GM12878 (cell line): ENCODE measurements around the gene GABRP. TPM values are rescaled to one million over a fixed set of nuclear protein-coding genes. Genes with fewer than 3 reads are reported as not detected.

Experiments used
- ATAC-seq: fragments of 200-7000 bp; cut with Tn5 transposase; 3 replicates; pipeline ENCODE4 v1.9.1; 2020; ENCODE audit warnings: mild to moderate bottlenecking, moderate library complexity
- BruUV-seq: library from RNA; stranded (reverse); fragments of 400-500 nt; replicated peaks from 2 replicates; lab custom pipeline; 2021; lab: Mats Ljungman, UMichigan
- CTCF ChIA-PET: fragments of 300-600 bp; sonication (Branson Sonifier 250); formaldehyde crosslinking; extraction: SDS; loops from one replicate; lab custom pipeline; 2021; ENCODE audit warnings: inconsistent platforms; lab: Yijun Ruan, JAX
- POLR2A ChIA-PET: fragments of 350-600 bp; formaldehyde crosslinking; extraction: SDS; loops from one replicate; lab custom pipeline; 2021; ENCODE audit warnings: inconsistent platforms; lab: Charles Lee
- RAD21 ChIA-PET: fragments of 300-600 bp; sonication (Branson Sonifier 250); formaldehyde crosslinking; loops from one replicate; lab custom pipeline; 2023; ENCODE audit warnings: antibody characterized with exemption; ENCODE audit not compliant: unreplicated experiment; lab: Charles Lee
- SMC1A ChIA-PET: fragments of 300-600 bp; sonication (Branson Sonifier 250); formaldehyde crosslinking; loops from one replicate; lab custom pipeline; 2023; ENCODE audit not compliant: unreplicated experiment, uncharacterized antibody; lab: Charles Lee
- DNase-seq: peaks from one replicate; pipeline ENCODE4 v3.0.0-alpha.2; 2011; ENCODE audit warnings: low read depth, low spot score
- FAIRE-seq: peaks from 3 replicates; lab custom pipeline; 2011; peaks lifted over from hg19 to GRCh38; lab: Jason Lieb, UNC
- H2AFZ ChIP-seq: 2 replicates; pipeline ENCODE4 v1.6.0; 2011; ENCODE audit warnings: low read depth, low read length, control low read depth; ENCODE audit not compliant: control insufficient read depth
- H3K27ac ChIP-seq: 2 replicates; pipeline ENCODE4 v1.5.1; 2011; ENCODE audit warnings: control low read depth; ENCODE audit not compliant: control insufficient read depth, insufficient read depth
- H3K27me3 ChIP-seq, 2 experiments: replicated peaks in 1 of 2; 2 replicates each; pipeline versions ENCODE4 v1.6.0 to v1.6.1; 2011; ENCODE audit warnings: low read length in 1 of 2; ENCODE audit not compliant: control insufficient read depth in 2 of 2, insufficient read depth in 2 of 2
- H3K36me3 ChIP-seq, 2 experiments: 2 replicates each; pipeline ENCODE4 v1.5.1; 2011; ENCODE audit warnings: low read length in 1 of 2; ENCODE audit not compliant: control insufficient read depth in 2 of 2, insufficient read depth in 2 of 2
- H3K4me1 ChIP-seq: 2 replicates; pipeline ENCODE4 v1.6.1; 2011; ENCODE audit warnings: mild to moderate bottlenecking, low read length, moderate library complexity, mixed read lengths; ENCODE audit not compliant: control insufficient read depth, insufficient read depth
- H3K4me2 ChIP-seq: 2 replicates; pipeline ENCODE4 v1.6.0; 2011; ENCODE audit warnings: control low read depth; ENCODE audit not compliant: control insufficient read depth, insufficient read depth
- H3K4me3 ChIP-seq: fragments of 200-600 bp; sonication (generic); 2 replicates; pipeline ENCODE4 v1.5.1; 2016
- H3K79me2 ChIP-seq: 2 replicates; pipeline ENCODE4 v1.6.0; 2011; ENCODE audit warnings: low read length; ENCODE audit not compliant: control insufficient read depth, insufficient read depth
- H3K9ac ChIP-seq: 2 replicates; pipeline ENCODE4 v1.8.0; 2011; ENCODE audit warnings: low read length, control low read depth, mixed read lengths; ENCODE audit not compliant: control insufficient read depth, insufficient read depth
- H3K9me3 ChIP-seq: replicated peaks from 3 replicates; pipeline ENCODE4 v1.5.1; 2011; ENCODE audit warnings: mild to moderate bottlenecking, low read length; ENCODE audit not compliant: control insufficient read depth, insufficient read depth
- H4K20me1 ChIP-seq: 2 replicates; pipeline ENCODE4 v1.6.0; 2011; ENCODE audit not compliant: control insufficient read depth, insufficient read depth
- BACH1 ChIP-seq: fragments of 450-650 bp; IDR thresholded peaks from 2 replicates; pipeline ENCODE4 v1.6.1; 2017; ENCODE audit warnings: mild to moderate bottlenecking, borderline replicate concordance
- CBX3 ChIP-seq: fragments of 200-600 bp; sonication (generic); IDR thresholded peaks from 2 replicates; pipeline ENCODE4 v1.6.1; 2016; ENCODE audit warnings: low read depth, borderline replicate concordance
- CBX5 ChIP-seq: sonication (generic); IDR thresholded peaks from 2 replicates; pipeline ENCODE4 v1.6.1; 2016; ENCODE audit warnings: low read depth, moderate library complexity, mild to moderate bottlenecking, inconsistent platforms
- EZH2 ChIP-seq: IDR thresholded peaks from 2 replicates; pipeline ENCODE4 v1.6.1; 2012; ENCODE audit warnings: low read depth, mild to moderate bottlenecking, control low read depth, inconsistent platforms, low read length, borderline replicate concordance; ENCODE audit not compliant: control insufficient read depth
- FOS ChIP-seq: IDR thresholded peaks from 3 replicates; pipeline ENCODE4 v1.6.1; 2011; ENCODE audit warnings: borderline replicate concordance; ENCODE audit not compliant: insufficient read length; ENCODE audit errors: extremely low read depth
- HDAC6 ChIP-seq: fragments of 200-600 bp; sonication (generic); IDR thresholded peaks from one replicate; pipeline ENCODE4 v1.8.0; 2017; ENCODE audit warnings: antibody characterized with exemption; ENCODE audit not compliant: unreplicated experiment
- NR2F1 ChIP-seq: fragments of 450-650 bp; conservative IDR thresholded peaks from 2 replicates; pipeline ENCODE4 v1.6.1; 2017; ENCODE audit warnings: mild to moderate bottlenecking
- PAX8 ChIP-seq: fragments of 450-650 bp; IDR thresholded peaks from 2 replicates; pipeline ENCODE4 v1.6.1; 2017; ENCODE audit warnings: mild to moderate bottlenecking, moderate library complexity
- TCF12 ChIP-seq: IDR thresholded peaks from 2 replicates; pipeline ENCODE4 v1.6.1; 2011; ENCODE audit warnings: low read depth, mild to moderate bottlenecking, low read length
- ZBED1 ChIP-seq: IDR thresholded peaks from 2 replicates; pipeline ENCODE4 v1.6.1; 2016; ENCODE audit warnings: borderline replicate concordance
- ZNF274 ChIP-seq: IDR thresholded peaks from one replicate; pipeline ENCODE4 v1.8.0; 2011; ENCODE audit not compliant: insufficient read length, insufficient read depth
- ZNF384 ChIP-seq: IDR thresholded peaks from 2 replicates; pipeline ENCODE4 v1.6.1; 2012; ENCODE audit warnings: low read depth, mild to moderate bottlenecking, low read length, improper control_type of control experiment, borderline replicate concordance
- WGBS: methylation state at CpG from one replicate; pipeline ENCODE4 v1.1.6; 2016; ENCODE audit warnings: low lambda C conversion rate; ENCODE audit not compliant: insufficient replicate concordance, insufficient coverage; ENCODE audit errors: missing lambda C conversion rate; 5-methylcytosine and 5-hydroxymethylcytosine counted together
- in situ Hi-C: fragments of 300-500 bp; cut with MboI; formaldehyde crosslinking; loops from 9 replicates; pipeline ENCODE4 v1.14.3; 2018; ENCODE audit warnings: mixed read lengths
- intact Hi-C: fragments of 100-400 bp; cut with micrococcal nuclease; formaldehyde crosslinking; loops from one replicate; pipeline ENCODE4 v1.14.2; 2022; ENCODE audit not compliant: unreplicated experiment
- polyA plus RNA-seq, 11 experiments: library from polyadenylated mRNA; depleted of rRNA in 4 of 11; unstranded in 6 of 11; stranded (reverse) in 5 of 11; fragments of >200 nt; fragmentation: Nextera tagmentation in 4 of 11; fragmentation: Illumina TruSeq in 1 of 11; extraction: Ambion mirVana in 4 of 11; extraction: Trizol in 1 of 11; gene quantifications; 1 replicate in 1 of 11; 2 replicates in 10 of 11; pipeline versions ENCODE4 v1.2.1 to v1.2.3, GENCODE V29; 2011 to 2016; ENCODE audit warnings: inconsistent platforms in 2 of 11, missing spikeins in 2 of 11, low read depth in 1 of 11
- total RNA-seq, 4 experiments: library from RNA; depleted of rRNA in 3 of 4; stranded (reverse); fragments of >200 nt in 3 of 4; fragmentation: Illumina TruSeq in 1 of 4; extraction: Trizol in 1 of 4; gene quantifications; 2 replicates each; pipeline versions ENCODE4 v1.2.1 to v1.2.3, GENCODE V29; 2013 to 2021
- TF ChIP-seq, protein P1 (sequence below): fragments of 450-650 bp; IDR thresholded peaks from 2 replicates; pipeline ENCODE4 v1.6.1; 2017; ENCODE audit warnings: mild to moderate bottlenecking
- TF ChIP-seq, protein P2 (sequence below): fragments of 450-650 bp; IDR thresholded peaks from 2 replicates; pipeline ENCODE4 v1.6.1; 2017; ENCODE audit warnings: mild to moderate bottlenecking, moderate library complexity

Gene GABRP
- total and polyA plus RNA-seq, 10 of the 15 experiments (the other 5 are each of a cell fraction or from before 2014, with no cell fraction given): 0.04 TPM; not detected in 9

DNA sequence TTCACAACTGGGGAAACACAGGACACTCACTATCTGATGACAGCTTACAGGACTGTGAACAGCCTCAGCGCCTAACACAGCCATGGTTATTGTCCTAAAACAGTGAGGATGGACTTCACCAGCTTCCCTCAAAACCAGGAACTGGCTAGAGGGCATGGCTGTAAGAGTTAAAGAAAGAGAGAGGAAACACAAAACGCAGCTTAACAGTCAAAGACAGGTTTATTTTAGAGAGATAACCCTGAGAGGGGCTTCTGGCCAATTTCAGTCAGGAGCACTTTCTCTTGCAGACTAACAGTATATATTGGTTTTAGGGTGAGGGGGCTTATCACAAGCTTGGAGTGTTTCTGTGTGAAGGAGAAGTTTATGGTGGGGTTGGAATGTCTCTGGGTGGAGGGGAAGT lies 42.6 kb downstream of the GABRP start:
- TF ChIP-seq ZNF384 (no peak), CBX5 (no peak), BACH1 (no peak), FOS (no peak), HDAC6 (no peak), ZBED1 (no peak)
- 0% methylated on average over 2 of the region's 2 CpGs for WGBS
- no peak for DNase-seq
- no peaks in the 10 kb centered on the region for H3K27me3 ChIP-seq
- POLR2A ChIA-PET: no interaction called here
- in situ Hi-C loops (no loop called here), intact Hi-C loops (no loop called here)
- H3K4me3 ChIP-seq: no peak overlapping the region
- no peak for ATAC-seq
- H3K9me3 ChIP-seq: no peaks in the 10 kb centered on the region; the same call in 2 of the 3 replicates
- H3K4me1 ChIP-seq: no peaks in the 10 kb centered on the region
- BruUV-seq: no TSS peak
- H3K79me2 ChIP-seq: no peaks in the 10 kb centered on the region
- H3K36me3 ChIP-seq: no peaks in the 10 kb centered on the region
- no peak overlapping the region for H3K27ac ChIP-seq
- no peak overlapping the region for H3K9ac ChIP-seq
- CTCF ChIA-PET: no interaction called here
- RAD21 ChIA-PET: no interaction called here
- H4K20me1 ChIP-seq: no peaks in the 10 kb centered on the region
- H2AFZ ChIP-seq: no peak overlapping the region
- SMC1A ChIA-PET: no interaction called here
- no peak for FAIRE-seq
- no peak overlapping the region for H3K4me2 ChIP-seq

DNA sequence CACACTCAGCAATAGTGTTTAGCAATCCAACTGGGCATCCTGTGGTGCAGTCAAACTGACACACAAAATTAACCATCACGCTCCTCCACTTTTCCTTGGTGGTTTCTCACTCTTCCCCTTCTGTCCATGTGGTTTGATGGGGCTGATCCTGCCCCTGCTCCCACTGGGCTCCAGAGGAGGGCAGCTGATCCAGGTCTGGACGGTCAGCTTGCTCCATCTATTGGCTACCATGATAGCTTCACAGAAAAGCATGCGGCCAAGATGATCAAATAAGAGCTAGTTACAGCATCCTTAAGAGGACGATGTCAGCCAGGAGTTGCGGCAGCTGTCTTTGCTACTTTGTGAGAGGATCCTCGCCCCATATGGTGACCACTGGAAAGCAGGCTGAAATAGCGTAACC lies 48.7 kb downstream of the GABRP start:
- H3K9ac ChIP-seq: no peak overlapping the region
- H3K9me3 ChIP-seq: no peaks in the 10 kb centered on the region
- whole genome bisulfite sequencing: 58% methylated on average over 7 of the region's 7 CpGs
- in situ Hi-C loops: no loop called here
- no peak for FAIRE-seq
- H4K20me1 ChIP-seq: no peaks in the 10 kb centered on the region
- no peaks in the 10 kb centered on the region for H3K4me1 ChIP-seq
- H3K27me3 ChIP-seq: no peaks in the 10 kb centered on the region
- ChIA-PET RAD21 (no interaction called here), CTCF (no interaction called here), SMC1A (no interaction called here), POLR2A (no interaction called here)
- no peaks in the 10 kb centered on the region for H3K36me3 ChIP-seq
- H2AFZ ChIP-seq: no peak overlapping the region
- no TSS peak for BruUV-seq
- intact Hi-C loops: no loop called here
- no peak overlapping the region for H3K4me2 ChIP-seq
- H3K4me3 ChIP-seq: no peak overlapping the region
- no peak for ATAC-seq
- H3K27ac ChIP-seq: no peak overlapping the region
- no peak for DNase-seq
- H3K79me2 ChIP-seq: no peaks in the 10 kb centered on the region
- TF ChIP-seq TCF12: no peak
- no peak for TF ChIP-seq EZH2
- TF ChIP-seq, protein P1, sequence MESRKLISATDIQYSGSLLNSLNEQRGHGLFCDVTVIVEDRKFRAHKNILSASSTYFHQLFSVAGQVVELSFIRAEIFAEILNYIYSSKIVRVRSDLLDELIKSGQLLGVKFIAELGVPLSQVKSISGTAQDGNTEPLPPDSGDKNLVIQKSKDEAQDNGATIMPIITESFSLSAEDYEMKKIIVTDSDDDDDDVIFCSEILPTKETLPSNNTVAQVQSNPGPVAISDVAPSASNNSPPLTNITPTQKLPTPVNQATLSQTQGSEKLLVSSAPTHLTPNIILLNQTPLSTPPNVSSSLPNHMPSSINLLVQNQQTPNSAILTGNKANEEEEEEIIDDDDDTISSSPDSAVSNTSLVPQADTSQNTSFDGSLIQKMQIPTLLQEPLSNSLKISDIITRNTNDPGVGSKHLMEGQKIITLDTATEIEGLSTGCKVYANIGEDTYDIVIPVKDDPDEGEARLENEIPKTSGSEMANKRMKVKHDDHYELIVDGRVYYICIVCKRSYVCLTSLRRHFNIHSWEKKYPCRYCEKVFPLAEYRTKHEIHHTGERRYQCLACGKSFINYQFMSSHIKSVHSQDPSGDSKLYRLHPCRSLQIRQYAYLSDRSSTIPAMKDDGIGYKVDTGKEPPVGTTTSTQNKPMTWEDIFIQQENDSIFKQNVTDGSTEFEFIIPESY: no peak
- no peak for TF ChIP-seq PAX8
- TF ChIP-seq ZNF274: no peak
- TF ChIP-seq, protein P2, sequence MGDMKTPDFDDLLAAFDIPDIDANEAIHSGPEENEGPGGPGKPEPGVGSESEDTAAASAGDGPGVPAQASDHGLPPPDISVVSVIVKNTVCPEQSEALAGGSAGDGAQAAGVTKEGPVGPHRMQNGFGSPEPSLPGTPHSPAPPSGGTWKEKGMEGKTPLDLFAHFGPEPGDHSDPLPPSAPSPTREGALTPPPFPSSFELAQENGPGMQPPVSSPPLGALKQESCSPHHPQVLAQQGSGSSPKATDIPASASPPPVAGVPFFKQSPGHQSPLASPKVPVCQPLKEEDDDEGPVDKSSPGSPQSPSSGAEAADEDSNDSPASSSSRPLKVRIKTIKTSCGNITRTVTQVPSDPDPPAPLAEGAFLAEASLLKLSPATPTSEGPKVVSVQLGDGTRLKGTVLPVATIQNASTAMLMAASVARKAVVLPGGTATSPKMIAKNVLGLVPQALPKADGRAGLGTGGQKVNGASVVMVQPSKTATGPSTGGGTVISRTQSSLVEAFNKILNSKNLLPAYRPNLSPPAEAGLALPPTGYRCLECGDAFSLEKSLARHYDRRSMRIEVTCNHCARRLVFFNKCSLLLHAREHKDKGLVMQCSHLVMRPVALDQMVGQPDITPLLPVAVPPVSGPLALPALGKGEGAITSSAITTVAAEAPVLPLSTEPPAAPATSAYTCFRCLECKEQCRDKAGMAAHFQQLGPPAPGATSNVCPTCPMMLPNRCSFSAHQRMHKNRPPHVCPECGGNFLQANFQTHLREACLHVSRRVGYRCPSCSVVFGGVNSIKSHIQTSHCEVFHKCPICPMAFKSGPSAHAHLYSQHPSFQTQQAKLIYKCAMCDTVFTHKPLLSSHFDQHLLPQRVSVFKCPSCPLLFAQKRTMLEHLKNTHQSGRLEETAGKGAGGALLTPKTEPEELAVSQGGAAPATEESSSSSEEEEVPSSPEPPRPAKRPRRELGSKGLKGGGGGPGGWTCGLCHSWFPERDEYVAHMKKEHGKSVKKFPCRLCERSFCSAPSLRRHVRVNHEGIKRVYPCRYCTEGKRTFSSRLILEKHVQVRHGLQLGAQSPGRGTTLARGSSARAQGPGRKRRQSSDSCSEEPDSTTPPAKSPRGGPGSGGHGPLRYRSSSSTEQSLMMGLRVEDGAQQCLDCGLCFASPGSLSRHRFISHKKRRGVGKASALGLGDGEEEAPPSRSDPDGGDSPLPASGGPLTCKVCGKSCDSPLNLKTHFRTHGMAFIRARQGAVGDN: no peak
- no peak for TF ChIP-seq CBX3
- TF ChIP-seq NR2F1: no peak
